Stimulated activated CD8-positive, alpha-beta memory T cell treated with anti-CD3 and anti-CD28 coated beads, Interleukin-7, amount 100 ng/mL, for 1 hour (primary cell): ENCODE measurements around the gene KAT6B.
"Not testable (repeated sequence)": the region's sequence is repeated elsewhere in the genome, so short reads cannot be mapped to it uniquely, and the experiment has no call there.

Experiments used
- DNase-seq, 2 donors: peaks; one replicate each; pipeline ENCODE4 v3.0.0-alpha.2; 2020; ENCODE audit warnings: low read depth in 2 of 2

KAT6B gene

DNA sequence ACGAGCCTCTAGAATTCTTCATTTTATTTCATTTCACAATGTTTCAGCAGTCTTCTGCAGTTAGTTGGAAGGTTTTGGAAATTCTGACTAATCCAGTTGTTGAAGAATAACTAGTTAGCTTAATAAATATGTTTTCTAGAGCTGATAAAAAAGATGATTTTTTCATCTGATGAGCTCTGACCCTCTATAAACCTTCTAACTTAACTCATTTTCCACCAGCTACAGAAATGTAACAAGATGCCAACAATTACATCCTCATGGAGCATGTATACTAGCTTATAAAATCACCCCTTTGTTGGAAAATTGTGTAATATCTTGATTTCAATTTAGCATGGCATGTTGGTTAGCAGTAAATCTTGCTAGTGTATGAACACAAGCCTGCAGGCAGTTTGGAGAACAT, 33.1 kb downstream of the KAT6B start:
- DNase-seq = no peak

DNA sequence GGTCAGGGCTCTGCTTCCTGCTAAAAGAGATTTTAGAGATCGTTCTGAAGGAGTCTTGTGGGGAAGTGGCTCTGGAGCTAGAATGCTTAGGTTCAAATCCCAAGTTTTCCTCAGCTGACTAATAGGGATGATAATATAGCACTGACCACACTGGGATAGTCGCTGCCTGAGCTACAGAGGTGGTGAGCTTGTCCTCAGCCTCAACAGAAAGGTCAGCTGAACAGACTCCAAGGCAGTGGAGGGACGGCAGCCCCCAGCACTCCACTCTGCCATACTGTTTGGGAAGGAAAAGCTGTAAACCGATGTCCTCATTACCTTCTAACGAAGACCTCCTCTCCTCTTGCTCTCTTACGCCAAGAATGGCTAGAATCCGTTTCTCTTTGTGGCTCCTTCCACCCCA, 36.2 kb downstream of the KAT6B start:
- no peak for DNase-seq

DNA sequence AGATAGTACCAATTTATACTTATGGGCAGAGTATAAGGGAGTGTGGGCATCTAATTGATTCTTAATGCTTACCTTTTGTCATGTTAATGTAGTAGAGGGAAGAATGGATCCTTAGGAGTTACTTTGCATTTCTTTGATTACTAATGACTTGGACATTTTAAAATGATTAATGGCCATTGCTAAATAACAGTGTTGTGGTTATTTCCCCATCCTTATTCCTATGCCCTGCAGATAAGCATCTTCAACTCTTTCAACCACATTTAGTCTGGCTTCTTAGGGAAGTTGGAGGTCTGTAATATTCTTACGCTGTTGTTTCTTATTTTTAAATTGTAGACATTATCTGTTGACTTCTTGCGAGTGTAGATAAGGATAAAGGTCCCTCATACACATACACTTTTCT, 37.2 kb downstream of the KAT6B start:
- DNase-seq = no peak

DNA sequence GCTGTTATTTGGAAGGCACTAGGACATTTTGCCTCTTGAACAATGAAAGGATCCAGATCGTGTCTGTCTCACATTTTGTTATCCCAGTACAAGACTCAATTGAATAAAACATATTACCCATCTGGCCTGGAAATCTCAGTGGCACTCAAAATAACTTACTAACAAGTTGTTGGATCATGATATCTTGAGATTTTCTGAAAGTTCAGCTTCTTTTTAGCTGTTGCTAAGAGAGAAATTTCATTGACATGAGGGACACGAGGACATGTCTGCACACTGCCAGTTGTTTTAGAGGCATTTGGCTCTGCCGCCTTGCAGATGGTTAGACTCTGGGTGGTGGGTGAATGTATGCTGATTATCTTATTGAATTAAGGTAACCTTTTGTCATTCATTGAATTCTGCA, 41.0 kb downstream of the KAT6B start:
- no peak for DNase-seq

DNA sequence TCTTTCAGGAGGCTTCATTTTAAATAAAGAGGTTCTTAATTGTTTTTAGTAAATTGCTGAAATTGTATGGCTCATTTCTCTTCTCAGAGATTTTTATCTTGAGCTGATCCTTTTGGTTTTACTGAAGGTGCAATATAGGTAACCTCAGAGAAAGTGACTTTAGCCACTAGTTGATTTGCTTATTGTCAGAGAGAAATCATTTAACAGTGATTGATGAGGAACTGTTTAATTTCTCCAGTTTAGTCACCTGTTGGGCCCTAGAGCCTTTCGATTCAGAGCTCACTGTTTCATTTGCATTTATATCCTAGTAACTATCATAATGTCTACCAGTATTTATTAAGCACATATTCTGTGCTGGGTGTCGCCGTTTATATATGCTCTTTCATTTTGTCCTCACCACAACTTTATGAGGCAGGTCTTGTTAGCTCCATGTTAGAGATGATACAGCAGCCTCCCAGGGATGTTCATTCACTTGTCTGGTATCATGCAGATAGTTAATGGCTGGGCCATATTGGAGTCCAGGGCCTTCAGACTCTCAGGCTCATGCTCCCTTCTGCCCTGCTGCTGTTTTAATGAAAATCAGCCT, 42.1 kb downstream of the KAT6B start:
- no peak for DNase-seq

DNA sequence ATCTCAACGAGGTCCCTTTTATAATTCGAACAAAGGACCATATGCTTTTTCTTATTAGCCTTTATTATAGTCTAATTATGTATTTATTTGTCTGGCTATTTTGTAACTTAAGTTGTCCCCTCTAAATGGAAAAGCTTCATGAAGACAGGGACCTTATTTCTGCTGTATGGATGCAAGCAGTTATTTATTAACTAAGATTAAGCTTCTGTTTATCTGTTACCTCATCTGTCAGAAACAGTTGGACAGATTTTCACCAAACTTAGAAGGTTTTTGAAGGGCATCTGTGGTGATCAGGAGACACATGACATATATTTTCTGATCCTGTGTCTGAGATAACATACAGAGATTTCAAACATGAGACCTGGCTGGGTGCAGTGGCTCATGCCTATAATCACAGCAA, 43.2 kb downstream of the KAT6B start:
- DNase-seq = no peak

DNA sequence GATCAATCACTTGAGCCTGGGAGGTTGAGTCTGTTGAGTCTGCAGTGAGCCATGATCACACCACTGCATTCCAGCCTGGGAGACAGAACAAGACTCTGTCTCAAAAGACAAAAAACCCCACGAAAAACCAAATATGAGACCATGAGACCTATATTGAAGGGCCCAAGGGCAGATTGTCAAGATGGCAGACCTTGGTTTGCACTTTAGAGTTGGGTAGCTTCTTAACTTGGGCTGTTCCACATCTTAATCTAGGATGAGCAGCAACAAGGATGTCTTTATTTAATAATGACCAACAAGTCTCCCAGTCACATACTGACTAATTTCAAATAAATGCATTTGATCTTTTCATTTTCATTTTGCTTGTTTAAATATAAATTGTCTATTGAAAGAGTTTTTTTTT, 43.8 kb downstream of the KAT6B start:
- DNase-seq = no peak

DNA sequence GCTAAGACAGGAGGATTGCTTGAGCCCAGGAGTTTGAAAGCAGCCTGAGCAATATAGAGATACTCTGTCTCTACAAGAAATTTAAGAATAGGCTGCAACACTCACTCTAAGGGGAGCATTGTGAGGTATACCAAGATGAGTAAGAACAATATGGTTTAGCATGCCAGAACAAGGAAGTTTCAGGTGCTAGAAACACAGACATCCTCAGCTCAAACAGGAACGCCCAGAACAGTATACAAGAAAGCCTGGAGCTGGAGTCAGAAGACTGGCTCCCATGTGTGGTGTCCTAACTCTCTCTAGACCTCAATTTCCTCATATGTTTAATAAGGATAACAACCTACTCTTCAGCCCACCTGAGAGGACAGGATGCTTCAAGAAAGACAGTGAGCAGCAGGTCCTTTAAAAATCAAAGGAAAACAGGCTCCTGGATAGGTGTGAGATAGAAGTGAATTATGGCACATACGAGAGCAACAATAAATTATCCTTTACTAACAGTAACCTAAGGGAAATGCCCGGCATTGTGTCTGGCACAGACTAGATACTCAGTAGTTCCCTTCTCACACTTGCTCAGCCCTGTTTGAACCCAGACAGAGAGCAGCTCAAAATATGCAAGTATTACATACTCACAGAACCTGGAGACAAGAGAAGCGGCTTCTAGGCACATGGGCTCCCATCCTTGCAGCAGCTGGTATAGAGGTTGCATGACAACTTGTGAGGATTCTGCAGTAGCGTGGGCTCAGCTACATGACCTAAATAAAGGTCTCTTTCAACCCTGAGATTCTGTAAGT, 45.4 kb downstream of the KAT6B start:
- no peak for DNase-seq

DNA sequence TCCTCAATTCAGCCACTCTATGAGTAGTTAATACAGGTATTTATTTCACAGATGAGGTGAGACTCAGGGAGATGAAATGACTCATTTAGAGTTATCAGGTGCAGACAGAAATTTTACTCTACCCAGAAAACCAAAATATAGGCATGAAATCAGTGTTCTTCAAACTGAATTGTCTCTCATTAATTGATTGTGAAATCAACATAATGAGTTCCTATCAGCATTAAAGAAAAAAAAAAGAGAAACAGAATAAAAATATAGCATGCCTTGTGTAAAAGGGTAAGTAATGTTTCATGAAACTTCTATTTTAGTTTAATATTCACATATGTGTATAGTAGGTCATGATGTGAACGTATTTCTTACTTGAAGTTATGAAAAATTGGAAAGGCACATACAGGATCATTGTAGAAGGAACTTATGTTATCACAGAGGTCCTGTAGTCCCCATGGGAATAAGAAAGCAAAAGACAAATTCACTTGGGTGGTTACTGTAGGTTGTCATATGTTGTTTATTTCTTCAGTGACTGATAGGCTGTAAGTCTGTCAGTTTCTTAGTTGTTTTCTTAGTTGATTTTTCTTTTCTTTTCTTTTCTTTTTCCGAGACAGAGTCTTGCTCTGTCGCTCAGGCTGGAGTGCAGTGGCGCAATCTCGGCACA, 47.5 kb downstream of the KAT6B start:
- DNase-seq = no peak

DNA sequence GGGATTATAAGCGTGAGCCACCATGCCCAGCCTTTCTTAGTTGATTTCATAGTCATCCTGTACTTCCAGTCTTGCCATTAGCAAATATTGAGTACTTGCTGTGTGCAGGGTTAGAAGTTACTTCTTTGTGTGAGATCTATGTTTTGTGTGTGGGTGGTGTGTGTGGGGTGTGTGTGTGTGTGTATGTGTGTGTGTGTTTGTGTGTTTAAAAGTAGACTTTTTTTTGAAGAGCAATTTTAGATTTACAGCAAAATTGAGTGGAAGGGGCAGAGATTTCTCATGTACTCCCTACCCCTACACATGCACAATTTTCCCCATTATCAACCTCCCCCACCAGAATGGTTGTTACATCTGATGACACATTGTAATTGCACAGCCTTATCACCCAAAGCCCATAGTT, 48.2 kb downstream of the KAT6B start:
- DNase-seq = no peak

DNA sequence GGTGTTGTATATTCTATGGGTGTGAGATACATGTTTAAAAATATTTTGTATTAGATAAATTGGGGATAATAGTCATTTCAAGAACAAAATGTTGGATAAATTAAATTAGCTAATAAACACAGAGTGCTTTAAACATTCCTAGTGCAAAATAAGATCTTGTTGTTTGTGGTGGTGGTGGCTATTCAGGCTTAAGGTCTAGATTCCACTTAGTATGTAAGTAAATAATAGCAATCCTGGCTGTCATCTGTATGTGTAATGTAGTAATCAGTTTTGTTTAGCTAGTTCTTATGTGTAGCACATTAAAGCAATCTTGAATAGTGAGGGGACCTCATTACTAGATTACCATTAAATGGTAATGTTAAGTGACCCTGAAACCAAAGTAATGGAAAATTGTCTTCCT, 48.7 kb downstream of the KAT6B start:
- no peak for DNase-seq

DNA sequence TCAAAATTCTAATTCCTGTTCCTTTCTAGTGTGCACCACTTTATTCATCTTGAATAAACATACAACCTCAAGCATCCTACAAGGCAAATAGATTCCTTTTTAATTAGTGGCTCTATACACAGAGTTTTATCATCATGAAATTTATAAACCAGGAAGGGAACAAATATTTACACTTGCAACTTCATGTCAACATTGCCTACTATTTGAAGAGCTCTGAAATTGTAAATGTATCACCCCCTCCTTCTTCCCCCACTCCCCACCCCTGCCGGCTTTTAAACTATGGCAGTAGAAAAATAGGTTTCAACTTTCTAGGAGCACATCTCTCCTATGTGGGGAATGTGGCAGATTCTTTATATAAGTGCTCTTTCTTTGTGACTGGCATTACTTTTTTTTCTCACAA, 49.6 kb downstream of the KAT6B start:
- no peak for DNase-seq

DNA sequence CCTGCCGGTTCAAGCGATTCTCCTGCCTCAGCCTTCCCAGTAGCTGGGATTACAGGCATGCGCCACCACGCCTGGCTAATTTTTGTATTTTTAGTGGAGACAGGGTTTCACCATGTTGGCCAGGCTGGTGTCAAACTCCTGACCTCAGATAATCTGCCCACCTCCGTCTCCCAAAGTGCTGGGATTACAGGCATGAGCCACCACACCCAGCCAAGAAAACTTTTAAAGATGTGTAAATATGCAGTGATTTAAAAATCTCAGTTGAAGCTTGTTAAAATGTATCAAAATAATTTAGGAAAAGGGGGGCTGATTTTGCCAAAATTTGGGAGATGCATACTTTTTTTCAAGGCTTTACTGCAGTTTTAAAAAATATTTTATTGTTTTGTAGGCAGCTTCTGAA, 50.7 kb downstream of the KAT6B start:
- DNase-seq = not testable (repeated sequence)

DNA sequence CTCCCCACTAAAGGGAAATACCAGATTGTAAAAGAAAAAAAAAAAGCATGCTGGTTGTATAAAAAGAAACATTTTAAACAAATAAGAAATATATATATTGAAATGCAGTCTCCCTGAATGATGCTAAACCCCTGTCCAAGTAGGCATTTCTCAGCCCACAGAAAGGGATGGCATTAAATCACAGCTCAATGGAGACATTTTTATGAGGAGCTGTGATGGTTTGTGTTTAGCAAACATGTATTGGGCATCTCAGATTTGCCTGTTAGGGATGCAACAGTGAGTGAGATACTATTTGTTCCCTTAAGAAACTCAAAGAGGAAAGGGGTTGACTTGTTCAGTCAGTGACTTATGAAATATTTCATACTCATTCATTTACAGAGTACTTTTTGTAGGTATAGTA, 51.5 kb downstream of the KAT6B start:
- DNase-seq = no peak

DNA sequence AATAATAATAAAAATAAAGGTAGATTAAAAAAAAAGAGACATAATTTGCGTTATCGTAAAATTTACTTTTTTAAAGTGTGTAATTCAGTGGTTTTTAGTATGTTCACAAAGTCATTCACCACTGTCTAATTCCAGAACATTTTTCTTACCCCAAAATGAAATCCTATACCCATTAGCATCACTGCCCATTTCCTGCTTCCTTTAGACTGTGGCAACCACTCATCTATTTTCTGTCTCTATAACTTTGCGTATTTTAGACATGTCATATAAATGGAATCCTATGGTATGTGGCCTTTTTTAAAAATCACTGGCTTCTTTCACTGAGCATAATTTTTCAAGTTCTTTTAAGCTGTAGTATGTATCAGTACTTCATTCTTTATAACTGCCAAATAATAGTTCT, 53.6 kb downstream of the KAT6B start:
- DNase-seq = no peak

DNA sequence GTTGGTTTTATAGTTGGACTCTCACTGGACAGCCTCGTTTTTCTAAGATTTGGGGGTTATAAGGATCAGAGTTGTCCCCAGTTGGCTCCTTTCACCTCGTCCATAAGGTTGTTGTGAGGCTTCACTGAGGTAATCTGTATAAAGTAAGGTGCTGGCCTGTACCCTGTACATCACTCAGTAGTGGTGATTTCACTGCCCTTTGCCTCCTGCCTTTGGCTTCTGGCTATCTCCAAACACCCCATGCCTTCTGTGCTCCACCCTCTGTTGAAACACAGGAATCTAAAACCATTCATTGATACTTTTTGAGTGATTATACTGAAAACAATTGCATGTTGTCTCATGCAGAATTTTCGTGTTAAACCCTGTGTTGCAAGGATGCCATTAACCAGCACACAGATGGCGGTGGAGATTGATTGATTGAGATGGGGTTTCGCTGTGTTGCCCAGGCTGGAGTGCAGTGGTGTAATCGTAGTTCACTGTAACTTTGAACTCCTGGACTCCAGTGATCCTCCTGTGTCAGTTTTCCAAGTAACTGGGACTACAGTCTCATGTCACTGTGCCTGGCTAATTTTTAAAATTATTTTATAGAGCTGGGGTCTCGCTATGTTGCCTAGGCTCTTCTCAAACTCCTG, 55.0 kb downstream of the KAT6B start:
- DNase-seq = no peak

DNA sequence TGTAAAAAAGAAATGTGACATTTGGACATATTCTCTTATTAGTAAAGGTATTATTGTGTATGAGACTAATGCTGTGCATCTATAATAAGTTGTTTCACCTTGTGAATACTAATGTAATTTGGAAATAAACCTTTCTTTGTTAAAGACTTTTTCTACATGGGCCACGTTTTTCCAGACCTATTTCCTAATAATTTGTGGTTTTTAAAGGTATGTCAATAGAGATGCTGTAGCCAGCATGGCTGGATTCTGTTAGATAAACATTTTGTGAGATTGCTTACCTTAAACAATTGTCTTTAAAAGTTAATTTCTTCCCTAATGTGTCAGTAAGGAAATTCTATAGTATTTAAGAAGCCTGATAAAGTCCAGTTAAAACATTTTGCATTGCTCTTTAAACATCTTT, 56.0 kb downstream of the KAT6B start:
- no peak for DNase-seq

DNA sequence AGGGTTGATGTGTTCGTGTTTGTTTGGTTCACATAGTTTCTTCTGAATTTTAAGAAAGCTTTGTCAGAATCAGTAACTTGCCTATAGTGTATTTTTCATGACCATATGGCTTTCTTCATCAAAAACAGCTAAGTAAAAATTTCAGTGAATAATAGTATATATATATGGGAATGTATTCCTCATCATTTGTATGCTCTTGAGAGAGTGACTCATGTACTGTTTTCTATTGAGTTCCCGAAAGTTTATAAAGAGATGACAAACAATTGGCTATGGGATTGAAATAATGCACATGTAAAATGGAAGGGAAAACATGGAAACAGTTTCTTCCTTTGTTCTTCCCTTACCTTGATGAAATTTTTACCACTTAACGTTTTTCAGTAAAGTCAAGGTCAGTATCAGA, 56.4 kb downstream of the KAT6B start:
- DNase-seq = no peak

DNA sequence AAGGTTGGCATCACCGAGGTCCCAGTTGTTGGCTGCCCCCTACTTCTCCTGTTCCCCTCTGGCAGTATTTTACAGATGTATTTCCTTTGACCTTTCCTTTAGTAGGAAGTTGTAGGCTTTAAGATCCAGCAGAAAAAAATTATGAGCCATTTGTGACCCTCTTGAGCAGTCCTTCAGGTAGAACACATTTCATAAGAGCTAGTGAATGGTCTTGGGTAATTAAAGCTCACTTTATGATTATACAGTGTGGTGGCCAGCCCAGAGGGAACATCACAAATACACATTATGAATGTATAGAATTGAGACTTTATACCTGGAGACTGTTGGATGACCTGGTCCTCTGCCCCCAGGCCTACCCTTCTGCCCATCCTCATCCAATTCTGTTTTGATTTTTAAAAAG, 57.0 kb downstream of the KAT6B start:
- DNase-seq = no peak

DNA sequence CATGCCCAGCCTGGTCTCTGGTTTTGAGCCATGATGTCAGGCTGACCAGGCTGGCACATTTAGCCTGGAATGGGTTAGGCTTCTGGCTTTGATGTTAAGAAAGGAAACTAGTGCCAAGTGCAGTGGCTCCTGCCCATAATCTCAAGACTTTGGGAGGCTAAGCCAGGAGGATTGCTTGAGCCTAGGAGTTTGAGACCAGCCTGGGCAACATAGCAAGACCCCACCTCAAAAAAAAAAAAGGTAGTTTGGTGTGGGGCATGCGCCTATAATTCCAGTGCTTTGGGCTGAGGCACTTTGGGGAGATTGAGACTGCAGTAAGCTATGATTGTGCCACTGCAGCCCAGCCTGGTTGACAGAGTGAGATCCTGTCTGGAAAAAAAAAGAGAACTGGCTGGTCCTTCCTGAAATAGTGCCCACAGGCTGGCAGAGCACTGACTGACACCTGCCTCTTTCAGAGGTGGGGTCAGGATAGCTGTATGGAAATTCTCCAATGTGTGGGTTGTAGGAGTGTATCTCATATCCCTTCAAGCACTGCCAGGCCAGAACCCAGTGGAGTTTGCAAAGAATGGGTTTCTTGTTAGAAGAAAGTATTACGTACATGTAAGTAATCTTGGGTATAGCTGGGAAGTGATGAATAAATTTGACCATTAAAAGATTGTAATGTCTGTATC, 61.3 kb downstream of the KAT6B start:
- no peak for DNase-seq

DNA sequence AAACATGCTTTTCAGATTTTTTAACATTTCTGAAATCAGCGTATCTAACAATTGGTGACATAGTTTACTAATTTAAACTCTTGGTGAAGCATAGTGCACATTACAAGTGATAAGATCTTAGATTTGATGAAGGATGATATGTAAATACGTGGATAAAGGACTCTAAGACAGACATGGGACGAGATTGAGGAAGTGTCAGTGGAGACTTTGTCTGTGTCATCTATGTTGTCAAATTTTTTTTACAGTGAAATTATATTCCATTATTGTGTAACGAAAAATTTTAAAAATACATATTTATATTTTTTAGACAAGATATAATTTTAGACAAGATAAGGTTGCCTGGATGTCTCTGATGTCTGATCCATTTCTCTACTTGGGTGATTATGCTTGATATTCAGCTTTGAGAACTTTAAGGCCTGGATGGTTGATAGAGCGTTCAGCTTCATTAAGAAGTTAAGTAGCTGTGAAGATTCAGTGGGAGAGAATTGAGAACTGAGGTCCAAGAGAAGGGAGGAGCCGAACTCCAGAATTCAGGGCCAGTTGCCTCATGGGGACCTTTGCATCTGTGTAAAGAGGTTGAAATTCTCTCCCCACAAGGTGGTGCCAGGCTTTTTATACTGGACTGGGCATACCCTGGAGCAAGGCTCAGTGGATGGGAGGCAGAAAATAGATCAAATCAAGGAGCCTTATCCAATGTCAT, 62.7 kb downstream of the KAT6B start:
- no peak for DNase-seq

DNA sequence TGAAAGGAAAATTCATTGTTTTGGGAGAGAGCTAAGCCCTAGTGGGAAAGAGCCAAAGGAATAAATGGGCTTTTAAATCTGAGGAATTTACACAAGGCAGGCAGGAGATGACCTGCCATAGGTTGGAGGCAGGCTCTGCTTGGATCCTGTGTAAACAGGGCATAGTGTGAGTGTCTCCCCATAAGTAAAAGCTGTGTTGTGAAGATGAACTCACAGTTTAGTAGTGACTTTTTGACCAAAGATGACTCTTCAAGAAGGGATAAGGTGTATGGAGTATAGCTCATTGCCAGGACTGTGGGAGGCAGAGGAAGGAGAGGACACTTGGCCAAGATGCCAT, 63.2 kb downstream of the KAT6B start:
- DNase-seq = no peak
